ENCODE measurements around the gene CYP3A4. TPM values are rescaled to one million over a fixed set of nuclear protein-coding genes. Genes with fewer than 3 reads are reported as not detected.

CYP3A4 gene
- not detected in 2 replicates for total RNA-seq

DNA sequence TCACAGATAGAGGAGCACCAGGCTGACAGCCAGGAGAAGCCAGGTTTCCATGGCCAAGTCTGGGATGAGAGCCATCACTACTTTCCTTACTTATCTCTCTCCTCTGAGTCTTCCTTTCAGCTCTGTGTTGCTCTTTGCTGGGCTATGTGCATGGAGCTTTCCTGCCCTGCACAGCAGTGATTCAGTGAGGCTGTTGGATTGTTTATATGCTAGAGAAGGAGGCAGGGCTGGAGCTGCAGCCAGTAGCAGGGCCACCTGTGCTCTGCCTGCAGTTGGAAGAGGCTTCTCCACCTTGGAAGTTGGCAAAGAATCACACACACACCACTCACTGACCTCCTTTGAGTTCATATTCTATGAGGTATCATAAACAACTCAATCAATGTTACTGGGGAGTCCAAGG is at the start of gene CYP3A4:
Gene CYP3A4, minus strand, starts transcription at position 178 of the 400 bp plus-strand sequence. Its CDS starts 103 bp downstream, at position 75.

GRCh38 chr7:99734987-99735386 is 49.0 kb downstream of the CYP3A4 start, which contains the start of gene CYP3A7:
CYP3A7 (minus strand) TSS chr7:99735196; CDS start chr7:99735093, 103 bp downstream.

Small RNA genes within 50 kb of the gene (small RNA-seq; reads per million reads assigned to genes)
- gene CYP3A137P, result not detected

Other genes starting within 250 kb of the CYP3A4 start
- gene FAM200A, start 232.1 kb downstream of the CYP3A4 start, total RNA-seq, result 9.9 and 11.2 TPM in 2 replicates
- 76.3 and 82.5 TPM in 2 replicates for gene ZNF655, start 225.5 kb downstream of the CYP3A4 start, total RNA-seq
- gene TMEM225B, start 185.9 kb downstream of the CYP3A4 start, total RNA-seq, result 0.26 and 0.43 TPM in 2 replicates
- gene ZSCAN25, start 167.2 kb downstream of the CYP3A4 start, total RNA-seq, result 10.8 and 11.2 TPM in 2 replicates
- gene CYP3A5, start 104.2 kb downstream of the CYP3A4 start, total RNA-seq, result 5.7 and 10.1 TPM in 2 replicates
- 0.32 TPM in 1 of 2 replicates, not detected in the other for gene CYP3A7, start 49.0 kb downstream of the CYP3A4 start, total RNA-seq
- gene CYP3A43, start 43.8 kb upstream of the CYP3A4 start, total RNA-seq, result 0.11 TPM in 1 of 2 replicates, not detected in the other
- 0.22 and 0.91 TPM in 2 replicates for gene OR2AE1, start 92.8 kb upstream of the CYP3A4 start, total RNA-seq
- gene TRIM4, start 135.3 kb upstream of the CYP3A4 start, total RNA-seq, result 30.3 and 34.6 TPM in 2 replicates
- gene GJC3, start 145.4 kb upstream of the CYP3A4 start, total RNA-seq, result not detected in 2 replicates
- not detected in 2 replicates for gene AZGP1, start 191.8 kb upstream of the CYP3A4 start, total RNA-seq
- gene ZKSCAN1, start 231.4 kb upstream of the CYP3A4 start, total RNA-seq, result 52.4 and 64.9 TPM in 2 replicates

Measured in articular chondrocyte of knee joint (primary cell).